ENCODE results near the gene LAMA2.

Gene LAMA2

DNA sequence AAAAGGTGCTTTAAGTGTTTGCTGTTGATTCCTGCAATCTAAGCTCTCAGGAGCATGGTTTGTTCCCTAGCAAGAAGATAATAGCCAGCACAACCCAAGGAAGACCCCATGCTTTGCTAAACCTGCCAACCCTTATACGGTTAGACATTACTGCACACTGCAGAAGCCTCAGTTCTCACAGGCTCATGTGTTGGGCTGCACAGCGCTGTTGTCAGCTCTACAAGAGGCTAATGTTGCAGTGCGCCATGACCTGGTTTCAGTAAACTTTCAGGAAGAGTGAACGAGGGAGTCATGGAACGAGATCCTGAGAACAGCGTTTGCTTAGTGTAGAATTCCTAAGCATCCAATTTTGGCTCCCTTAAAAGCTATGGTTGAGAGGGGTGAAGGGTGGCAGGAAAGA lies 608.5 kb downstream of the LAMA2 start:
- TF ChIP-seq FOXP2 (optimal IDR thresholded peaks at IDR 0.05; ENCODE audit: borderline replicate concordance, extremely low read depth, extremely low read length, insufficient read depth) (peak; percentile 25), SIN3A (IDR thresholded peaks at IDR 0.05; ENCODE audit: borderline replicate concordance, insufficient read depth, low read length) (no peak), POLR2AphosphoS5 (IDR thresholded peaks at IDR 0.05; ENCODE audit: low read depth, low read length) (no peak), TAF1 (IDR thresholded peaks at IDR 0.05; ENCODE audit: borderline replicate concordance, insufficient read depth, low read length) (no peak)
- TF ChIP-seq, protein P1, sequence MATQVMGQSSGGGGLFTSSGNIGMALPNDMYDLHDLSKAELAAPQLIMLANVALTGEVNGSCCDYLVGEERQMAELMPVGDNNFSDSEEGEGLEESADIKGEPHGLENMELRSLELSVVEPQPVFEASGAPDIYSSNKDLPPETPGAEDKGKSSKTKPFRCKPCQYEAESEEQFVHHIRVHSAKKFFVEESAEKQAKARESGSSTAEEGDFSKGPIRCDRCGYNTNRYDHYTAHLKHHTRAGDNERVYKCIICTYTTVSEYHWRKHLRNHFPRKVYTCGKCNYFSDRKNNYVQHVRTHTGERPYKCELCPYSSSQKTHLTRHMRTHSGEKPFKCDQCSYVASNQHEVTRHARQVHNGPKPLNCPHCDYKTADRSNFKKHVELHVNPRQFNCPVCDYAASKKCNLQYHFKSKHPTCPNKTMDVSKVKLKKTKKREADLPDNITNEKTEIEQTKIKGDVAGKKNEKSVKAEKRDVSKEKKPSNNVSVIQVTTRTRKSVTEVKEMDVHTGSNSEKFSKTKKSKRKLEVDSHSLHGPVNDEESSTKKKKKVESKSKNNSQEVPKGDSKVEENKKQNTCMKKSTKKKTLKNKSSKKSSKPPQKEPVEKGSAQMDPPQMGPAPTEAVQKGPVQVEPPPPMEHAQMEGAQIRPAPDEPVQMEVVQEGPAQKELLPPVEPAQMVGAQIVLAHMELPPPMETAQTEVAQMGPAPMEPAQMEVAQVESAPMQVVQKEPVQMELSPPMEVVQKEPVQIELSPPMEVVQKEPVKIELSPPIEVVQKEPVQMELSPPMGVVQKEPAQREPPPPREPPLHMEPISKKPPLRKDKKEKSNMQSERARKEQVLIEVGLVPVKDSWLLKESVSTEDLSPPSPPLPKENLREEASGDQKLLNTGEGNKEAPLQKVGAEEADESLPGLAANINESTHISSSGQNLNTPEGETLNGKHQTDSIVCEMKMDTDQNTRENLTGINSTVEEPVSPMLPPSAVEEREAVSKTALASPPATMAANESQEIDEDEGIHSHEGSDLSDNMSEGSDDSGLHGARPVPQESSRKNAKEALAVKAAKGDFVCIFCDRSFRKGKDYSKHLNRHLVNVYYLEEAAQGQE (IDR thresholded peaks at IDR 0.05; ENCODE audit: insufficient read depth in 1 of 2, low read depth in 2 of 2, low read length in 2 of 2): 0 out of 4 replicates have a peak, but pooled peaks of 1 of the 2 experiments have one; percentile 32

DNA sequence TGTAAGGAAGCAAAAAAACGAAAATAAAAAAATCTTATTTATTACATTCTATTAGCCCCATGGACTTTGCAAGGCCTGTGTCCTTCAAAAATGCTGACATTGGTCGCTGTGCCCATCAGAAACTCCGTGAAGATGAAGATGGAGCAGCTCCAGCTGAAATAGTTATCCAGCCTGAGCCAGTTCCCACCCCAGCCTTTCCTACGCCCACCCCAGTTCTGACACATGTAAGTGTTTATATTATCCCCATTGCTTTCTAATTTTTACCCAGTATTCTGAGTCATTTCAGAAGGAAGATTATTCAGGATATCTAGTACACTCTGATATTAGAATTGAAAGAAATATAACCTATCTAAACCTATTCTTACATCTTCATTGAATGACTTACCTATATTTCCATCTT lies 609.3 kb downstream of the LAMA2 start:
- TF ChIP-seq, protein P1 (IDR thresholded peaks at IDR 0.05; ENCODE audit: insufficient read depth in 1 of 2, low read depth in 2 of 2, low read length in 2 of 2): no peak
- no peak for TF ChIP-seq SIN3A (IDR thresholded peaks at IDR 0.05; ENCODE audit: borderline replicate concordance, insufficient read depth, low read length)
- no peak for TF ChIP-seq POLR2AphosphoS5 (IDR thresholded peaks at IDR 0.05; ENCODE audit: low read depth, low read length)
- TF ChIP-seq FOXP2 (optimal IDR thresholded peaks at IDR 0.05; ENCODE audit: borderline replicate concordance, extremely low read depth, extremely low read length, insufficient read depth): no peak
- no peak for TF ChIP-seq TAF1 (IDR thresholded peaks at IDR 0.05; ENCODE audit: borderline replicate concordance, insufficient read depth, low read length)

DNA sequence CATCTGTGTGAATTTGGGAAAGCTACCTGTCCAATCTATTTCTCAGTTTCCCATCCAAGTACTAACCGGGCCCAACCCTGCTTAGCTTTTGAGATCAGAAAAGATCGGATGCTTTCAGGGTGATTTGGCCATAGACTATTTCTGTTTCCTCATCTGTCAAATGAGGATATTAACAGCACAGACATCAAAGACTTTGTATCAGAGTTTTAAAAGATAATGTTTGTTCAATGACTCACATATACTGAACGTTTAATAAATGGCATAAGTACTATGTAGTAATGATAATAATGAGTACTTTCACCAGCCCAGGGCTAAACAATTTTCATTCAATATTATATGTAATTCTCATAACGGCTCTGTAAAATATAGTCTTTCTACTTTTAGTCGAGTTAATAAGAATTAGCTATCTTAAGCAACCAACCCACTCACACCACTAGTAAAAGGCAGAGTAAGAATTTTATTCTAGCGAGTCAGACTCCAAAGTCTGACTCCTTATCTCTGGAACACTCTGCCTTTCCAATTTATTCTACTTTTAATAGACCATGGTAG lies 610.5 kb downstream of the LAMA2 start:
- TF ChIP-seq, protein P1 (IDR thresholded peaks at IDR 0.05; ENCODE audit: insufficient read depth in 1 of 2, low read depth in 2 of 2, low read length in 2 of 2): no peak
- TF ChIP-seq SIN3A (IDR thresholded peaks at IDR 0.05; ENCODE audit: borderline replicate concordance, insufficient read depth, low read length) (no peak), FOXP2 (optimal IDR thresholded peaks at IDR 0.05; ENCODE audit: borderline replicate concordance, extremely low read depth, extremely low read length, insufficient read depth) (no peak), TAF1 (IDR thresholded peaks at IDR 0.05; ENCODE audit: borderline replicate concordance, insufficient read depth, low read length) (no peak), POLR2AphosphoS5 (IDR thresholded peaks at IDR 0.05; ENCODE audit: low read depth, low read length) (no peak)

DNA sequence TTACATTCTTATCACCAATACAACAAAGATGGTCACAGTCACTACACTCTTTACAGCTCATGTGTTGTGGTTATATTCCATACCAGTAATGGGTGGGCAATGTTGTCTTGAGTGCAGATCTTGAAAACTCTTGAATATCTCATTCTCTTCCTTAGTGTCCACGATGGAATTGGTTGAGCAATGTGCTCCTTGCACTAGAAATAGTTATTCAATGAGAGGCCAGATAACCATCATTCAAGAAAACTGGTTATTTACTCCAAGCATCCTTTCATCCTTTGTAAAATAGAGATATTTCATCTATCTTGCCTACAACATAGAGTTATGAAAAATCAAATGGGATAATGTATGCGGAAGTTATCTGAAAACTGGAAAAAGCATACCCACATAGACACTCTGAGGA lies 611.2 kb downstream of the LAMA2 start:
- TF ChIP-seq, protein P1 (IDR thresholded peaks at IDR 0.05; ENCODE audit: insufficient read depth in 1 of 2, low read depth in 2 of 2, low read length in 2 of 2): no peak
- TF ChIP-seq TAF1 (IDR thresholded peaks at IDR 0.05; ENCODE audit: borderline replicate concordance, insufficient read depth, low read length) (no peak), POLR2AphosphoS5 (IDR thresholded peaks at IDR 0.05; ENCODE audit: low read depth, low read length) (no peak)

DNA sequence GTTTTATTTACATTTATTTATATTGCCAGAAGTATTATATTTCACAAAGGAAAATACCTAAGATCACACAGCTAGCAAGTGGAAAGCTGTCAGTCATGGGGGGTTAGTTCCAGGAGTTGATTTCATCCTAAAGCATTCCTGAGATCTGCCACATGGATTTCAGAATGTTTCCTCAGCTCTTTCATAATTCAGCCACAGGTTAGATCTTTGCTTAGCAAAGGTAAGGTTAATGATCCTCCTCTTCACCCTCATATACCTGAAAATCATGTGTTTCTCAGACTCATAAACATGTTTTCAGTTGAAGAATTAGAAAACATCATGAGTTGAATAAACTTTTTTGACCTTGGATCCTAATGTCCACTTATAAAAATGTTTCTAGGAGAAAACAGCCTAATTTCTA lies 611.6 kb downstream of the LAMA2 start:
- TF ChIP-seq, protein P1 (IDR thresholded peaks at IDR 0.05; ENCODE audit: insufficient read depth in 1 of 2, low read depth in 2 of 2, low read length in 2 of 2): no peak
- TF ChIP-seq SIN3A (IDR thresholded peaks at IDR 0.05; ENCODE audit: borderline replicate concordance, insufficient read depth, low read length) (no peak), TAF1 (IDR thresholded peaks at IDR 0.05; ENCODE audit: borderline replicate concordance, insufficient read depth, low read length) (no peak), POLR2AphosphoS5 (IDR thresholded peaks at IDR 0.05; ENCODE audit: low read depth, low read length) (no peak), FOXP2 (optimal IDR thresholded peaks at IDR 0.05; ENCODE audit: borderline replicate concordance, extremely low read depth, extremely low read length, insufficient read depth) (no peak)

Data from PFSK-1 (cell line).